ENCODE results near the gene ILF2.
A peak's percentile ranks its signal among the peaks of the same experiment; 100 is the strongest.

The ILF2 gene

DNA sequence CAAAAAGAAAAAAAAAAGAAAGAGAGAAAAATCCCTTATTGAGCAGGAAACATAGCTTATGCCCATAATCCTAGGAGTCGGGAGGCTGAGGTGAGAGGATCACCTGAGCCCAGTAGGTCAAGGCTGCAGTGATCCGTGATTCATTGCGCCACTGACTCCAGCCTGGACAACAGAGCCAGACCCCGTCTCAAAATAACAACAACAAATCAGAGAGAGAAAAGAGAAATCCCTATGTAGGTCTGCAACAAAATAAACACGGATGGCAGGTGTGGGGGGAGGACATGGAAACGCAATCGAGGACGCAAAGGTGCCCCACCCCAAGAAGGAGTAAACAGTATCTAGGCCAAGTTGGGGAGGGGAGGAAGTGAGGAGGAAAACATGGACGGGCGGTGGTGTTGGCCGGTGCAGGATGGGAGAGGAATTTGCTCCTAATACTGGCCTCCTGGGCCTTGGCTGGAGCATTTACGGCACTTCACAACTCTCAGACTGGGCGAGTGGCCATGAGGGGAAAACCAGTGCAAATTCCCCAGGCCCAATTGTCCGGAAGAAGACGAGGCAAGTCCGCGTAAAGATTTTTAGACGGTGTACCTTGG is 37.5 kb downstream of the ILF2 start:
- H3K4me1 Mint-ChIP-seq: peaks cover 21 to 52% of the 10 kb centered on the region in 2 donors

DNA sequence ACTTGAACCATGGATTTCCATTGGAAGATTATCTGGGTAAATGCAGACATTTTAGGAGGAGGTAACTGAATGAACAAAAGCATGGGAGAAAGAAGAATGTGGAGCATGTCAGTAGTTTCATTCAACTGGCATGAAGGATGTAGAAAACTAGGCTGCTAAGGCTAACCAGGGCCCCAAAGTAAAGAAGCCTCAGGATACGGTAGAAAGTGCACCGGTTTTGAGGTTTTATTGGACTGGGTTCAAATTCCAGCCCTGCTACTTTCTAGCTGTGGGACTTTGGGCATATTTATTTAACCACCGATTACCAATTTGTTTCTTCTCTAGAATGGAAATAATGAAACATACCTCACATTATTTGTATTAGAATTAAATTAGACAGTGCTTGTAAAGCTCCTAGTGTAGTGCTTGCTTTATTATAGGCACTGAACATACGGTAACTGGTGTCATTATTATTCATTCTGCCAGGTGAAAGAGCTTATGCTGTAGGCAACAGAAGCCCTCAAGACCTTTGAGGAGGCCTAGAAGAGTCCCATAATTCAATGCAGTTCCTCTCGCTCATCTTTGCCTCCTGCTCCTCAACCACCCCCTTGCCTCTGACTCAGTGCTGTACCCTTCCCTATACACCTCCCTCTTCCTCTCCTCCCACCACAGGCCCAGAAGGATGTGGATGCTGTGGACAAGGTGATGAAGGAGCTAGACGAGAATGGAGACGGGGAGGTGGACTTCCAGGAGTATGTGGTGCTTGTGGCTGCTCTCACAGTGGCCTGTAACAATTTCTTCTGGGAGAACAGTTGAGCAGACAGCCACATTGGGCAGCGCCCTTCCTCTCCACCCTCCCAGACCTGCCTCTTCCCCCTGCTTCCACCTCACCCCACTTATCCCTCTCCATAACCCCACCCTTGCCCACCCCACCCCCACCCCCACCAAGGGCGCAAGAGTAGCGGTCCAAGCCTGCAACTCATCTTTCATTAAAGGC is 39.5 kb downstream of the ILF2 start:
- H3K27ac Mint-ChIP-seq: no peak overlapping the region
- peaks cover 3% of the 10 kb centered on the region in 2 donors for H3K9me3 Mint-ChIP-seq
- H3K36me3 Mint-ChIP-seq: peaks cover 16 to 25% of the 10 kb centered on the region in 2 donors
- H3K4me1 Mint-ChIP-seq: peaks cover 28 to 62% of the 10 kb centered on the region in 2 donors
- H3K27me3 Mint-ChIP-seq: peaks cover 0 to 1% of the 10 kb centered on the region in 2 donors
- no peak for ATAC-seq (replicated peaks)
- H3K4me3 Mint-ChIP-seq: no peak overlapping the region
- no peak for DNase-seq

More for the DNA sequence above, 37.5 kb downstream of the ILF2 start:
- H3K36me3 Mint-ChIP-seq: peaks cover 25 to 36% of the 10 kb centered on the region in 2 donors
- H3K27me3 Mint-ChIP-seq: no peaks in the 10 kb centered on the region
- ATAC-seq (replicated peaks): peak in 1 of 2 donors; percentile 0
- peaks cover 3% of the 10 kb centered on the region in 2 donors for H3K9me3 Mint-ChIP-seq
- H3K4me3 Mint-ChIP-seq: peak overlapping the region; percentile 93 to 97
- H3K27ac Mint-ChIP-seq: peak overlapping the region; percentile 99
- no peak for DNase-seq

- Mint-ChIP-seq H3K27me3 (peaks cover 0 to 4% of the 10 kb centered on the region in 2 donors), H3K27ac (no peak overlapping the region), H3K4me3 (no peak overlapping the region), H3K4me1 (peaks cover 31 to 58% of the 10 kb centered on the region in 2 donors), H3K36me3 (peaks cover 16 to 20% of the 10 kb centered on the region in 2 donors), H3K9me3 (peaks cover 3% of the 10 kb centered on the region in 2 donors)
- DNase-seq (no peak), ATAC-seq (replicated peaks) (no peak)
Observed at GRCh38 chr1:153630384-153630783, 40.4 kb downstream of the ILF2 start.

- H3K9me3 Mint-ChIP-seq: peaks cover 3% of the 10 kb centered on the region in 2 donors
Observed at GRCh38 chr1:153629971-153630370, 40.8 kb downstream of the ILF2 start.

GRCh38 chr1:153629343-153629665 is 41.5 kb downstream of the ILF2 start:
- Mint-ChIP-seq H3K27ac (peak overlapping the region; percentile 33), H3K4me1 (peaks cover 31 to 57% of the 10 kb centered on the region in 2 donors), H3K36me3 (peaks cover 14 to 17% of the 10 kb centered on the region in 2 donors), H3K4me3 (no peak overlapping the region), H3K9me3 (peaks cover 3% of the 10 kb centered on the region in 2 donors), H3K27me3 (peaks cover 0 to 4% of the 10 kb centered on the region in 2 donors)
- DNase-seq (no peak), ATAC-seq (replicated peaks) (no peak)

More at GRCh38 chr1:153629971-153630370, 40.8 kb downstream of the ILF2 start:
- H3K4me1 Mint-ChIP-seq: peaks cover 31 to 57% of the 10 kb centered on the region in 2 donors
- ATAC-seq (replicated peaks) (no peak), DNase-seq (no peak)
- peaks cover 16 to 20% of the 10 kb centered on the region in 2 donors for H3K36me3 Mint-ChIP-seq
- peaks cover 0 to 4% of the 10 kb centered on the region in 2 donors for H3K27me3 Mint-ChIP-seq
- H3K4me3 Mint-ChIP-seq: no peak overlapping the region
- H3K27ac Mint-ChIP-seq: no peak overlapping the region

DNA sequence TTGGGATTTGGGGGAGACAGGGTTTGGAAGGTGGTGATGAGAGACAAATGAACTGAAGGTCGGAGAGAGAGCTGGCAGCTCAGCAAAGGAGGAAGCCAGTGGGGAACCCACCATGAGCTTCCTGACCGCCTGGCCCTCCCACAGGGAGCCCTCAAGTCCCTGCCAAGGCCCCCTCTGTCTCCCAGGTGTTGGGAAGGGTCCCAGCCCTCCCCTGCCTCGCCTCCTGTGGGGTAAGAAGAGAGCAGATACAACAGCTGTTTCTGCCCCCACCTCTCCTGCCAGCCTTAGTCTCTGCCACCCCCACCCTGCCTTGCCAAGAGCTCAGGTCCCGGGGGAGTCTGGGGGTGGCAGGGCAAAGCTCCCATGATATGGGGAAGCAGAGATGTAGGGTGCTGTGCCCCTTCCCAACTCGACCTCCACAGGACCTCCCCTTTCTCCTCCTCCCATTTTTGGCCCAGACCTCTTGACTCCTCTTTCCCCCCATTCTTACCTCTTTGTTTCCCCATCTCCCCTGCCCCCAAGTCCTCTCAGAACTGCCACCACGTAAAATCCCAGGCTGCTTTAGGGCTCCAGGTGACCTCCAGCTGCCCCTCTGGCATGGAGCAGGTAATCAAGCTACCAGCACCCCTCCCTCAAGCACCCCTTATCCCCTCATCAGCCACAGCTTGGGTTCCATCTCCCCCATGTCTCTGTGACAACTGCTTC is 42.0 kb downstream of the ILF2 start:
- Mint-ChIP-seq H3K4me3 (no peak overlapping the region), H3K36me3 (peaks cover 10 to 12% of the 10 kb centered on the region in 2 donors), H3K27me3 (peaks cover 0 to 4% of the 10 kb centered on the region in 2 donors), H3K4me1 (peaks cover 31 to 56% of the 10 kb centered on the region in 2 donors), H3K9me3 (peaks cover 3% of the 10 kb centered on the region in 2 donors), H3K27ac (peak overlapping the region; percentile 33)
- ATAC-seq (replicated peaks): no peak
- DNase-seq: no peak

DNA sequence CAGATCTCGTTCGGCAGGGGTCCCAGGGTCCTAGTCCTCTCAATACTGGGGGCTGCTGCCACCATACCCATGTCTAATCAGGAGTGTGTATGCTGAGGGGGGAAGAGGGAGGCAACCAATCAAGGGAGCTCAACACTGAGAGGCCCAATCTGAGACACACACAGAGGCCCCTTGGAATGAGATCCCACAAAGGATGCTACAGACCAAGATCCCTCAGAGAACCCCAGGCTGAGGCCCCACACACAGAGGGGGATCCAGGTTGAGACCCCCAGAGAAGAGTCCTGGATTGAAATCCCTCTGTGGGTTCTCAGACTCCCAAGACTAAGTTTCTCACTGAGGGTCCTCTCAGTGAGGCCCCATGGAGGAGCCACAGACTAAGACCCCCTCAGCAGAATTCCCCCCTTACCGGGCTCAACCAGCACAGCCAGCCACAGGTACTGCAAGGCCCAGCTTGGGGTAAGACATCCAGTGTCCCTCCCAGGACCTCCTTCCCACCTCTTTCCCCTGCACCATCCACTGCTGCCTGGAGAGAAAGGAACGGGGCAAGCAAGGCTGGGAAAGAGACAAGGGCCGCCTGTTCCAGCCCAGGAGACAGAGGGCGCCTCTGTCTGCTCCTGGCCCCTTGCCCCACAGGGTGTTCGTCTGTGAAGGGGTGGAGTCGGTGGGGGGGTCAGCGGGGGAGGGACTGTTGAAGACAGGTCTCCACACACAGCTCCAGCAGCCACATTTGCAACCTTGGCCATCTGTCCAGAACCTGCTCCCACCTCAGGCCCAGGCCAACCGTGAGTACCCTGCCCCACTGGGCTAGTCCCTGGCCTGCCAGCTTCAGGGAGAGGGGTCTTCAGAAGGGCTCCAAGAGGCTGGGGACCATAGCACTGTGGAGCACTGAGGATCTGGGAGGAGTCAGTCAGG is 42.8 kb downstream of the ILF2 start, which contains the start of gene S100A1:
Gene S100A1, plus strand, starts transcription at position 720 of the 912 bp plus-strand sequence. CDS start 2,088 bp downstream, outside the sequence.
- Mint-ChIP-seq H3K9me3 (peaks cover 0 to under 1% of the 10 kb centered on the region in 2 donors), H3K4me3 (peak within 1 kb of the TSS; percentile 66), H3K27ac (peak within 1 kb of the TSS; percentile 89), H3K36me3 (peaks cover 3 to 7% of the 10 kb centered on the region in 2 donors), H3K27me3 (peaks cover 0 to 4% of the 10 kb centered on the region in 2 donors), H3K4me1 (peaks cover 26 to 51% of the 10 kb centered on the region in 2 donors)
- ATAC-seq (replicated peaks): peak in 1 of 2 donors; percentile 10
- DNase-seq: no peak

DNA sequence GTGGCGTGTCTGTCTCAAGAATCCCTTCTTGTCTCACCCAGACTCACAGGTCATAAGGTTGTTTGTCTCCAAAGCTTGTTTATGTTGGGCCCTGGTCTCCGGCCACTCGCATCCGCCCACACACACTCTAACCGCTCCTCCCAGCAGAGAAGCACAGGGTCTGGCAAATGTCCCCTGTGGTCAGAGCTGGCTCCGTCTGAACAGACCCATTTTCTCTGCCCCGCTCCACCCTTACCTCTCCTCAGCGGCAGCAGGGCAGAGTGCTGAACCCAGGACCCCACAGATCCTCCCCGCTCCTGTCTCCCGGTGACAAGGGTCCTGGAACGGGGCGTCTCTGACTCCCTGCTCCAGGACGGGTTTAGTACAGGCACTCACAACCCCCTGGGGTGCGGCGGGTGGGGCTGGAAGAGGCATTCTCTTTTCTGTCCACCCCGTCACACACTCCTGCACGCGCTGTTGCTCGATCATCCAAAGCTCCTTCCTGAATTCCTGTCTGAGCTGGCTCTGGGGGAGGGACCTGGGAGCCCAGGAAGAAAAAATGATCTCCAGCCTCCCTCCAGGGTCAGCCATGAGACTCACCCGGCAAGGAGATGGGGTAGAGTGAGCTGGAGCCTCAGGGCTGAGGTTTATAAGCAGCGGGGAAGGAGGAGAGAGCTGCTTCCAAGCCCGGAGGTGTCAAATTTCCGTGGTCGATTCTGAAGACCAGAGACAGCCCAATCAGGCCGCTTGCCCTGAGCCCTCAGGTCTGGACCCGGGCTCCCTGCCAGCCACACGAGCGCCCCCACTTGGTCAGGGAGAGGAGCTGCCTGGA is 43.7 kb downstream of the ILF2 start, which contains the start of gene S100A13:
Gene S100A13, minus strand, starts transcription at position 602 of the 811 bp plus-strand sequence. CDS start 1,033 bp downstream, outside the sequence.
- H3K27me3 Mint-ChIP-seq: peaks cover 0 to 4% of the 10 kb centered on the region in 2 donors
- ATAC-seq (replicated peaks): peak; percentile 67 to 72
- no peaks in the 10 kb centered on the region for H3K36me3 Mint-ChIP-seq
- peaks cover 22 to 48% of the 10 kb centered on the region in 2 donors for H3K4me1 Mint-ChIP-seq
- peak within 1 kb of the TSS; percentile 89 for H3K27ac Mint-ChIP-seq
- H3K4me3 Mint-ChIP-seq: peak within 1 kb of the TSS; percentile 66
- H3K9me3 Mint-ChIP-seq: no peaks in the 10 kb centered on the region
- no peak for DNase-seq

- no peaks in the 10 kb centered on the region for H3K36me3 Mint-ChIP-seq
- peaks cover 20 to 43% of the 10 kb centered on the region in 2 donors for H3K4me1 Mint-ChIP-seq
- H3K27me3 Mint-ChIP-seq: peaks cover 0 to 4% of the 10 kb centered on the region in 2 donors
- H3K9me3 Mint-ChIP-seq: no peaks in the 10 kb centered on the region
- ATAC-seq (replicated peaks) (no peak), DNase-seq (no peak)
- peak overlapping the region in 1 of 2 donors; percentile 66 for H3K4me3 Mint-ChIP-seq
- H3K27ac Mint-ChIP-seq: peak overlapping the region; percentile 70
Observed at GRCh38 chr1:153626477-153626903, 44.3 kb downstream of the ILF2 start.

GRCh38 chr1:153624965-153625611 is 45.7 kb downstream of the ILF2 start:
- H3K4me1 Mint-ChIP-seq: peaks cover 20 to 41% of the 10 kb centered on the region in 2 donors
- H3K4me3 Mint-ChIP-seq: no peak overlapping the region
- no peaks in the 10 kb centered on the region for H3K36me3 Mint-ChIP-seq
- ATAC-seq (replicated peaks) (no peak), DNase-seq (no peak)
- H3K27me3 Mint-ChIP-seq: peaks cover 0 to 4% of the 10 kb centered on the region in 2 donors
- H3K9me3 Mint-ChIP-seq: no peaks in the 10 kb centered on the region
- no peak overlapping the region for H3K27ac Mint-ChIP-seq

DNA sequence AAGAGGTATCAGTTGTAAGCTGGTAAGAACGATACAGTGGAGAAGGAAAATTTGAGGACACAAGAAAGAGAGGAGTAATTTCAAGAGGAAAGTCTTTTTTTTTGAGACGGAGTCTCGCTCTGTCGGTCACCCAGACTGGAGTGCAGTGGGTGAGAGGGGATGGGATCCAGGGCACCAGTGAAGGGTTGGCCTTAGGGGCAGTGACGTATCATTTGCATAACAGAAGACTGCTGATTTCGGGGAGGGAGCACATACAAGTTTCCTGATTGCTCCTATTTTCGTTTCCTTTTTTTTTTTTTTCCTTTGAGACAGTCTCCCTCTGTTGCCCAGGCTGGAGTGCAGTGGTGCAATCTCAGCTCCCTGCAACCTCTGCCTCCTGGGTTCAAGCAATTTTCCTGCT is 47.7 kb downstream of the ILF2 start:
- no peak for DNase-seq
- no peak overlapping the region for H3K4me3 Mint-ChIP-seq
- H3K27ac Mint-ChIP-seq: no peak overlapping the region
- peaks cover 0 to 4% of the 10 kb centered on the region in 2 donors for H3K27me3 Mint-ChIP-seq
- ATAC-seq (replicated peaks): no peak
- H3K4me1 Mint-ChIP-seq: peaks cover 15 to 25% of the 10 kb centered on the region in 2 donors
- peaks cover 0 to 3% of the 10 kb centered on the region in 2 donors for H3K36me3 Mint-ChIP-seq
- H3K9me3 Mint-ChIP-seq: no peaks in the 10 kb centered on the region

GRCh38 chr1:153619171-153619570 is 51.6 kb downstream of the ILF2 start:
- H3K27me3 Mint-ChIP-seq: peaks cover 0 to 5% of the 10 kb centered on the region in 2 donors
- H3K27ac Mint-ChIP-seq: no peak overlapping the region
- H3K4me3 Mint-ChIP-seq: no peak overlapping the region
- peaks cover 0 to 3% of the 10 kb centered on the region in 2 donors for H3K36me3 Mint-ChIP-seq
- ATAC-seq (replicated peaks) (no peak), DNase-seq (no peak)
- H3K9me3 Mint-ChIP-seq: no peaks in the 10 kb centered on the region
- H3K4me1 Mint-ChIP-seq: peaks cover 19 to 38% of the 10 kb centered on the region in 2 donors
